ENCODE results near the gene RAB33A. TPM values are rescaled to one million over a fixed set of nuclear protein-coding genes. Genes with fewer than 3 reads are reported as not detected.

RAB33A gene
- total RNA-seq, result 0.49 TPM
- polyA plus RNA-seq (ENCODE audit: insufficient read depth in 1 of 8, insufficient read length in 8 of 8, low replicate concordance in 1 of 8), result under 1 TPM; 0.10 to 0.44 (median 0.25) TPM
- long read RNA-seq, donor 1, result 0 reads
- long read RNA-seq, donor 2, result 0 reads
- long read RNA-seq, donor 3, result 0 reads
- long read RNA-seq, donor 4, result 0 reads
- long read RNA-seq, donor 5, partial matches to known transcripts, result 0 of 1 reads
- long read RNA-seq, donor 5, other reads (novel, unspliced or antisense), result 0 of 1 reads
- long read RNA-seq, donor 6, result 0 reads
- long read RNA-seq, donor 7, result 0 reads
- long read RNA-seq, donor 8, result 0 reads
- long read RNA-seq, donor 9, result 0 reads
- long read RNA-seq, donor 10, partial matches to known transcripts, result 0 of 2 reads
- long read RNA-seq, donor 10, other reads (novel, unspliced or antisense), result 0 of 2 reads
- long read RNA-seq, donor 11, result 0 reads

DNA sequence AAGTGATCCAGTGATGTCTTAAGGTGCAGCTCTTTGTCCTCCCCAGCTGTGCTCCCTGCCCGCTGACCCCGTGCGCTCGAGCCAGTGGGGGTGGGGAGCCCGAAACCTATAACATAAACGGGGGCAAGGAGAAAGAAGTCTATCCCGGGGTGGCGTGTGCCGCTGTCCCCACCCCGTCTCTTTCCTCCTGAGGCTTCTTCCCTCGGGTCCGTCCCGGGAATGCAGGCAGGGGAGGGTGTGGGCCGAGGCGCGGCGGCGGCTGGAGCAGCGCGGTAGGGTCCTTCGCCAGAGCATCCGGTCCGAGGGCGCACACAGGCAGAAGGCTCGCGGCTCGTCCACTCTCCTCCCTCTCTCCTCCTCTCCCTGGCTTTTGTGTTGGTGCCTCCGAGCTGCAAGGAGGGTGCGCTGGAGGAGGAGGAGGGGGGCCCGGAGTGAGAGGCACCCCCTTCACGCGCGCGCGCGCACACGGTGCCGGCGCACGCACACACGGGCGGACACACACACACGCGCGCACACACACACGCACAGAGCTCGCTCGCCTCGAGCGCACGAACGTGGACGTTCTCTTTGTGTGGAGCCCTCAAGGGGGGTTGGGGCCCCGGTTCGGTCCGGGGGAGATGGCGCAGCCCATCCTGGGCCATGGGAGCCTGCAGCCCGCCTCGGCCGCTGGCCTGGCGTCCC is at the start of gene RAB33A:
RAB33A (plus strand) TSS at position 517 of the 681 bp plus-strand sequence; CDS start at position 618, 101 bp downstream.
- 51% methylated on average over 35 of the region's 61 CpGs for WGBS (ENCODE audit: insufficient coverage)
- Histone ChIP-seq H3K27me3 (ENCODE audit: control insufficient read depth, insufficient read depth, low read length) (peaks cover 38% of the 10 kb centered on the region), H3K4me3 (ENCODE audit: low read length) (peak within 1 kb of the TSS; percentile 37), H3K4me1 (ENCODE audit: control insufficient read depth, insufficient read depth, low read length) (peaks cover 21% of the 10 kb centered on the region), H3K36me3 (ENCODE audit: control insufficient read depth, insufficient read depth, low read length) (no peaks in the 10 kb centered on the region), H3K9me3 (replicated peaks; ENCODE audit: control insufficient read depth, low read depth, low read length) (no peaks in the 10 kb centered on the region), H3K27ac (ENCODE audit: low read length) (no peak within 1 kb of the TSS)
- DNase-seq, result no peak

GRCh38 chrX:130124577-130124976 is 47.2 kb upstream of the RAB33A start:
- H3K4me3 ChIP-seq (ENCODE audit: low read length), result no peak overlapping the region
- peaks cover 15% of the 10 kb centered on the region for H3K36me3 ChIP-seq (ENCODE audit: control insufficient read depth, insufficient read depth, low read length)
- H3K27me3 ChIP-seq (ENCODE audit: control insufficient read depth, insufficient read depth, low read length), result peaks cover 9% of the 10 kb centered on the region
- H3K4me1 ChIP-seq (ENCODE audit: control insufficient read depth, insufficient read depth, low read length), result peaks cover 17% of the 10 kb centered on the region
- no peak for DNase-seq
- no peaks in the 10 kb centered on the region for H3K9me3 ChIP-seq (replicated peaks; ENCODE audit: control insufficient read depth, low read depth, low read length)
- peak overlapping the region; percentile 32 for H3K27ac ChIP-seq (ENCODE audit: low read length)
- WGBS (ENCODE audit: insufficient coverage), result 52% methylated on average over 3 of the region's 4 CpGs

DNA sequence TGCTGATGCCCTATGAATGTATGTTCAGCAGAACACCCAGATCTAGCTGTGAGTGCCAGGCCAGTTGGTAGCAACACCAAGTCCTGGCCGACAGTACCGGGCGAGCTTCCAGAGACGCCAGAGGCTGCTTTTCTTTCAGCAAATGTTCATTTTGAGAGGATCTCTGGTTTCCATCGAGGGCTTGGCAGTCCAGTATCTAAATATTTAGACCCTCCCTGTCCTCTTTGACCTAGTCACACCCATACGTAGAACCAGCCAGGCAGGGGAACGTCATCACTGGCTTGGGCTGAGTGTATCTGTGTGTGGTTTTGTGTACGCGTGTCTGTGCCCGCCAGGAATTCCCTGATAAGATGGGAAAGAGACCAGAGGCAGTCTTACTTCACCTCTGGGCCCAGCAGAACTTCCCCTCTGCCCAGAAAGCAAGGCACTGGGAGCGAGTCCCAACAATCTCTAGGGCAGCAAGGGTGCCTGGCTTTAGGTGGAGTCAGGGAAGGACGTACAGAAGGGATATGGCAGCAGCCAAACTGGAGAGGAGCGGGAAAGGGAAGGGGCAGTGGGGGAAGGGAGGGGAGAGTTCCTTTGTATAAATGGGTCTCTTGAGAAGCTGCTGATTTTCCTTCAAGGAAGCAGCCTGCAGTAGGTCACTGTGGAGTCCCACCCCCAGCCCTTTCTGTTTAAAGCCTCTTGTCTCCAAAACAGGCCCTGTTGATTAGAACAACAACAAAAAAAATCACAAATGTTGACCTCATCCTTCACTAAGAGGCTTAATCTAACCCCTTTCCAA is 46.5 kb upstream of the RAB33A start:
- Histone ChIP-seq H3K36me3 (ENCODE audit: control insufficient read depth, insufficient read depth, low read length) (peaks cover 21% of the 10 kb centered on the region), H3K27me3 (ENCODE audit: control insufficient read depth, insufficient read depth, low read length) (peaks cover 7% of the 10 kb centered on the region), H3K9me3 (replicated peaks; ENCODE audit: control insufficient read depth, low read depth, low read length) (no peaks in the 10 kb centered on the region), H3K4me3 (ENCODE audit: low read length) (no peak overlapping the region), H3K27ac (ENCODE audit: low read length) (peak overlapping the region; percentile 70), H3K4me1 (ENCODE audit: control insufficient read depth, insufficient read depth, low read length) (peaks cover 10% of the 10 kb centered on the region)
- DNase-seq, result peak; percentile 67
- WGBS (ENCODE audit: insufficient coverage), result 73% methylated on average over 8 of the region's 13 CpGs

DNA sequence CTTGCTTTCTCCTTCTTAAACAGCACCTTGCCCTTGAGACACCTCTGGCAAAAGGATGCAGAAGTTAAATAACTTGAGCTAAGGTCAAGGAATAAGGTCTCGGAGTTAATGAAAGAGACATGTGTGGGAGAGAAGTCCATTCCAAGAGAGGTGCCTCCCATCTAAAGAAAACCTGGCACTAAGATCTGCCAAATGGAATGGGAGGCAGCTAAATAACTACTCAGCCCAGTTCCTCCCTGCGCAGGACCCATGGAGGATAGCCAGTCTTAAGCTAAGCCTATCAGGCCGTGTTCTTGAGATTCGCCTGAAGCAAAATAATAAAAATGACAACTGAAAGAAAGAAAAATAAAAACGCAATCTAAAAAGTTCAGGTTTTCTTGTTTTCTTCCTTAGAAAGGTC is 40.8 kb upstream of the RAB33A start:
- H3K4me1 ChIP-seq (ENCODE audit: control insufficient read depth, insufficient read depth, low read length), result no peaks in the 10 kb centered on the region
- no CpG with 5 or more reads among the region's 5 CpGs for WGBS (ENCODE audit: insufficient coverage)
- H3K27me3 ChIP-seq (ENCODE audit: control insufficient read depth, insufficient read depth, low read length), result no peaks in the 10 kb centered on the region
- H3K9me3 ChIP-seq (replicated peaks; ENCODE audit: control insufficient read depth, low read depth, low read length), result no peaks in the 10 kb centered on the region
- no peak overlapping the region for H3K4me3 ChIP-seq (ENCODE audit: low read length)
- H3K27ac ChIP-seq (ENCODE audit: low read length), result no peak overlapping the region
- no peak for DNase-seq
- H3K36me3 ChIP-seq (ENCODE audit: control insufficient read depth, insufficient read depth, low read length), result peaks cover 37% of the 10 kb centered on the region

- WGBS (ENCODE audit: insufficient coverage), result no CpG with 5 or more reads among the region's 5 CpGs
- H3K4me1 ChIP-seq (ENCODE audit: control insufficient read depth, insufficient read depth, low read length), result no peaks in the 10 kb centered on the region
- H3K4me3 ChIP-seq (ENCODE audit: low read length), result no peak overlapping the region
- no peaks in the 10 kb centered on the region for H3K9me3 ChIP-seq (replicated peaks; ENCODE audit: control insufficient read depth, low read depth, low read length)
- peaks cover 39% of the 10 kb centered on the region for H3K36me3 ChIP-seq (ENCODE audit: control insufficient read depth, insufficient read depth, low read length)
- no peak overlapping the region for H3K27ac ChIP-seq (ENCODE audit: low read length)
- H3K27me3 ChIP-seq (ENCODE audit: control insufficient read depth, insufficient read depth, low read length), result peaks cover 2% of the 10 kb centered on the region
- no peak for DNase-seq
Measured at GRCh38 chrX:130136496-130136895, 35.3 kb upstream of the RAB33A start.

- no peak overlapping the region for H3K27ac ChIP-seq (ENCODE audit: low read length)
- H3K27me3 ChIP-seq (ENCODE audit: control insufficient read depth, insufficient read depth, low read length), result peaks cover 2% of the 10 kb centered on the region
- no peaks in the 10 kb centered on the region for H3K4me1 ChIP-seq (ENCODE audit: control insufficient read depth, insufficient read depth, low read length)
- no peaks in the 10 kb centered on the region for H3K9me3 ChIP-seq (replicated peaks; ENCODE audit: control insufficient read depth, low read depth, low read length)
- no peak overlapping the region for H3K4me3 ChIP-seq (ENCODE audit: low read length)
- 81% methylated on average over 8 of the region's 8 CpGs for WGBS (ENCODE audit: insufficient coverage)
- no peak for DNase-seq
- H3K36me3 ChIP-seq (ENCODE audit: control insufficient read depth, insufficient read depth, low read length), result peaks cover 37% of the 10 kb centered on the region
Measured at GRCh38 chrX:130136961-130137360, 34.8 kb upstream of the RAB33A start.

DNA sequence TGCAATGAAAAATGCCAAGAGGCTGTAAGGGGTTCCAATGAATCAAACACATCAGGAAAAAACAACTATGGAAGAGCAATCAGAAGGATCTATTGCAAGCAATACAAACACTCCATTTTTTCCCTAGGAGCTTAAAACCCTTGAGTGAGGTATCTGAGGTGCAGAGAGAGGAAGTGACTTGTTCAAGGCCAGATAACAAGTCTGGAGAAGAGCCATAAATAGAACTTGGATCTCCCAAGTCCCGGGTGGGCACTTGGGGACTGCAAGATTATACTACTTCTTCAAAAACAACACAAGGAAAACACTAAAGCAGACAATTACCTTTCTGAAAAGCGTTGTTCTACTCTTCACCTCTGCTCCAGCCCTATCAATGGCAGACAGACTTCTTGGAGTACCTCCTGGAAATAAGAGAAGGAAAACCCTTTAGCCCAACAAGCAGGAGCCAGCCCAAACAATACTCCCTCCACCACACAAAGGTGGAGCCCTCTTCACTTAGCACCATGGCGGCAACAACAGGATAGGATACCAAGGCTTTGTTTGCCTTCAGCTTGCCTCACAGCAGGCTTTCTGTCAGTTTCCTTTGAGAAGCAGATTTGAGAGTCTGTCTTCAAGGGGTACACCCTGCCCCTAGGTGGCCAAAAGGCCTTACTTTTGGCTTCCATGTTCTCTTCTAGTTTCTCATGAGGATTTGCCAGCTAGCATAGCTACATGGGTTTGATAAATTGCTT is 32.1 kb upstream of the RAB33A start:
- H3K27ac ChIP-seq (ENCODE audit: low read length), result no peak overlapping the region
- H3K27me3 ChIP-seq (ENCODE audit: control insufficient read depth, insufficient read depth, low read length), result peaks cover 2% of the 10 kb centered on the region
- H3K9me3 ChIP-seq (replicated peaks; ENCODE audit: control insufficient read depth, low read depth, low read length), result no peaks in the 10 kb centered on the region
- H3K36me3 ChIP-seq (ENCODE audit: control insufficient read depth, insufficient read depth, low read length), result peaks cover 39% of the 10 kb centered on the region
- 60% methylated on average over 2 of the region's 3 CpGs for WGBS (ENCODE audit: insufficient coverage)
- DNase-seq, result no peak
- H3K4me3 ChIP-seq (ENCODE audit: low read length), result no peak overlapping the region
- H3K4me1 ChIP-seq (ENCODE audit: control insufficient read depth, insufficient read depth, low read length), result no peaks in the 10 kb centered on the region

DNA sequence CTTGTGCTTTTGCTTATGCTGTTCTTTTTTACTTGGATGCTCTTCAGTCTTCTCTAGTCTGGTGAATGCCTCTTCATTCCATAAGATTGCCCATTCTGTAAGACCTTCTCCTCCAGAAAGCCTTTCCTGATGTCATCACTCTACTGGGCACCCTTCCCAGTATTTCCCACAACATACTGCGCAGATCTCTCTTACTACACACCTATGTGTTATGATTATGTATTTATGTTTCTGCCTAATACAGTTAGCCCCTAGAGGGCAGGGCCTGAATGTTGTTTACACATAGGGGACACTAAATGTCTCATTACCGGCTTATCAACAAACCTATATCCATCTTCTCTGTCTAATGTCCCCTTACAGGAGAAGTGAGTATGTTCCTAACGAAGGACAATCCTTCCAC is 27.3 kb upstream of the RAB33A start:
- no peak for DNase-seq
- Histone ChIP-seq H3K9me3 (replicated peaks; ENCODE audit: control insufficient read depth, low read depth, low read length) (no peaks in the 10 kb centered on the region), H3K4me1 (ENCODE audit: control insufficient read depth, insufficient read depth, low read length) (no peaks in the 10 kb centered on the region), H3K27me3 (ENCODE audit: control insufficient read depth, insufficient read depth, low read length) (peaks cover 4% of the 10 kb centered on the region), H3K36me3 (ENCODE audit: control insufficient read depth, insufficient read depth, low read length) (peaks cover 37% of the 10 kb centered on the region), H3K27ac (ENCODE audit: low read length) (no peak overlapping the region), H3K4me3 (ENCODE audit: low read length) (no peak overlapping the region)
- WGBS (ENCODE audit: insufficient coverage), result 75% methylated on average over 2 of the region's 3 CpGs

GRCh38 chrX:130145123-130145522 is 26.6 kb upstream of the RAB33A start:
- 67% methylated on average over 1 of the region's 4 CpGs for WGBS (ENCODE audit: insufficient coverage)
- no peak for DNase-seq
- Histone ChIP-seq H3K4me1 (ENCODE audit: control insufficient read depth, insufficient read depth, low read length) (no peaks in the 10 kb centered on the region), H3K4me3 (ENCODE audit: low read length) (no peak overlapping the region), H3K36me3 (ENCODE audit: control insufficient read depth, insufficient read depth, low read length) (peaks cover 31% of the 10 kb centered on the region), H3K9me3 (replicated peaks; ENCODE audit: control insufficient read depth, low read depth, low read length) (no peaks in the 10 kb centered on the region), H3K27me3 (ENCODE audit: control insufficient read depth, insufficient read depth, low read length) (peaks cover 4% of the 10 kb centered on the region), H3K27ac (ENCODE audit: low read length) (no peak overlapping the region)

Data from muscle of leg (tissue), 16 donors.